BJ (cell line): Measurements from ENCODE around the gene CLEC16A. TPM values are rescaled to one million over a fixed set of nuclear protein-coding genes. Genes with fewer than 3 reads are reported as not detected.

ENCODE experiments used
- CTCF ChIA-PET: fragments of 350-600 bp; formaldehyde crosslinking; extraction: SDS; loops from one replicate; lab custom pipeline; 2021; ENCODE audit warnings: antibody characterized with exemption, inconsistent platforms; lab: Yijun Ruan, JAX
- POLR2A ChIA-PET: fragments of 300-600 bp; sonication (Branson Sonifier 250); formaldehyde crosslinking; extraction: SDS; loops from one replicate; lab custom pipeline; 2021; ENCODE audit warnings: antibody characterized with exemption; lab: Charles Lee
- DNase-seq: peaks from one replicate; pipeline ENCODE4 v3.0.0-alpha.2; 2011; ENCODE audit warnings: low read depth
- H3K27me3 ChIP-seq: 2 replicates; pipeline ENCODE4 v1.6.0; 2011; ENCODE audit warnings: low read length; ENCODE audit not compliant: control insufficient read depth, insufficient read depth
- H3K36me3 ChIP-seq: 2 replicates; pipeline ENCODE4 v1.5.1; 2011; ENCODE audit warnings: low read length; ENCODE audit not compliant: control insufficient read depth, insufficient read depth
- H3K4me3 ChIP-seq: 2 replicates; pipeline ENCODE4 v1.5.1; 2011; ENCODE audit warnings: low read depth, mild to moderate bottlenecking, control low read depth, low read length
- polyA plus RNA-seq: library from polyadenylated mRNA; depleted of rRNA; stranded (reverse); fragments of >200 nt; gene quantifications from 2 replicates; pipeline ENCODE4 v1.2.3, GENCODE V29; 2011
- TF ChIP-seq, protein P1 (sequence below): IDR thresholded peaks from 2 replicates; pipeline ENCODE4 v1.5.1; 2011; ENCODE audit warnings: low read depth, mild to moderate bottlenecking, control low read depth, inconsistent platforms, low read length, moderate library complexity; ENCODE audit not compliant: insufficient read depth

Gene CLEC16A
- polyA plus RNA-seq, 1 experiment, result 8.7 TPM

GRCh38 chr16:11066261-11066870 is 122.0 kb downstream of the CLEC16A start:
- no peaks in the 10 kb centered on the region for H3K27me3 ChIP-seq
- POLR2A ChIA-PET, result interaction anchor here (0.6 kb wide), 1 partner anchor 29 kb away, joined by 3 read pairs; no protein-coding TSS in a partner anchor
- CTCF ChIA-PET, result interaction anchor here (0.8 to 1.6 kb wide), 3 partner anchors 12 to 190 kb away, joined by 3 read pairs; partner anchors contain the start of gene SOCS1
- H3K36me3 ChIP-seq, result no peaks in the 10 kb centered on the region; the same call in 1 of the 2 replicates
- DNase-seq, result no peak
- H3K4me3 ChIP-seq, result no peak overlapping the region
- TF ChIP-seq, protein P1, sequence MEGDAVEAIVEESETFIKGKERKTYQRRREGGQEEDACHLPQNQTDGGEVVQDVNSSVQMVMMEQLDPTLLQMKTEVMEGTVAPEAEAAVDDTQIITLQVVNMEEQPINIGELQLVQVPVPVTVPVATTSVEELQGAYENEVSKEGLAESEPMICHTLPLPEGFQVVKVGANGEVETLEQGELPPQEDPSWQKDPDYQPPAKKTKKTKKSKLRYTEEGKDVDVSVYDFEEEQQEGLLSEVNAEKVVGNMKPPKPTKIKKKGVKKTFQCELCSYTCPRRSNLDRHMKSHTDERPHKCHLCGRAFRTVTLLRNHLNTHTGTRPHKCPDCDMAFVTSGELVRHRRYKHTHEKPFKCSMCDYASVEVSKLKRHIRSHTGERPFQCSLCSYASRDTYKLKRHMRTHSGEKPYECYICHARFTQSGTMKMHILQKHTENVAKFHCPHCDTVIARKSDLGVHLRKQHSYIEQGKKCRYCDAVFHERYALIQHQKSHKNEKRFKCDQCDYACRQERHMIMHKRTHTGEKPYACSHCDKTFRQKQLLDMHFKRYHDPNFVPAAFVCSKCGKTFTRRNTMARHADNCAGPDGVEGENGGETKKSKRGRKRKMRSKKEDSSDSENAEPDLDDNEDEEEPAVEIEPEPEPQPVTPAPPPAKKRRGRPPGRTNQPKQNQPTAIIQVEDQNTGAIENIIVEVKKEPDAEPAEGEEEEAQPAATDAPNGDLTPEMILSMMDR, result no peak

DNA sequence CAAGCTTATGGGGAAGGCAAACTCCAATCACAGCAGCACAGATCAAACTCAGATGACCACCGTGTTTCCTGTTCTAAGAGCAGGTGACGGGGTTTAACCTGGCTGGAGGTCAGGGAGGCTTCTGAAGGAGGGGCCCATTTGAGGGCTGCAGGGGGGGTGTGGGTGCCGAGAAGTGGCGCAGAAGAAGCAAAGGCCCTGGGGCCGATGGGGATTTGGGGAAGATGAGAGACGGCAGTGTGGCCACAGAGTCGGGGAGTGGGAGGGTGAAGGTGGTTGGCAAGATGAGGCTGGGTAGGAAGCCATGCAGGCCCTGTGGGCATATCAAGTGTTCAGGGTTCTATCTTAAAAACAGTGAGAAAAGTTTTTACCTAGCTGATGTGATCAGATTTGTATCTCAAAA is 122.9 kb downstream of the CLEC16A start:
- Histone ChIP-seq H3K36me3 (no peaks in the 10 kb centered on the region), H3K27me3 (no peaks in the 10 kb centered on the region), H3K4me3 (no peak overlapping the region)
- TF ChIP-seq, protein P1, result no peak
- no peak for DNase-seq
- CTCF ChIA-PET, result interaction anchor here (1.6 kb wide), 1 partner anchor 24 kb away, joined by 3 read pairs; no protein-coding TSS in a partner anchor
- POLR2A ChIA-PET, result no interaction called here

GRCh38 chr16:11067697-11068141 is 123.4 kb downstream of the CLEC16A start:
- no peaks in the 10 kb centered on the region for H3K36me3 ChIP-seq
- no peaks in the 10 kb centered on the region for H3K27me3 ChIP-seq
- POLR2A ChIA-PET, result no interaction called here
- TF ChIP-seq, protein P1, result no peak
- no peak overlapping the region for H3K4me3 ChIP-seq
- CTCF ChIA-PET, result interaction anchor here (1.6 kb wide), 1 partner anchor 25 kb away, joined by 3 read pairs; no protein-coding TSS in a partner anchor
- no peak for DNase-seq

DNA sequence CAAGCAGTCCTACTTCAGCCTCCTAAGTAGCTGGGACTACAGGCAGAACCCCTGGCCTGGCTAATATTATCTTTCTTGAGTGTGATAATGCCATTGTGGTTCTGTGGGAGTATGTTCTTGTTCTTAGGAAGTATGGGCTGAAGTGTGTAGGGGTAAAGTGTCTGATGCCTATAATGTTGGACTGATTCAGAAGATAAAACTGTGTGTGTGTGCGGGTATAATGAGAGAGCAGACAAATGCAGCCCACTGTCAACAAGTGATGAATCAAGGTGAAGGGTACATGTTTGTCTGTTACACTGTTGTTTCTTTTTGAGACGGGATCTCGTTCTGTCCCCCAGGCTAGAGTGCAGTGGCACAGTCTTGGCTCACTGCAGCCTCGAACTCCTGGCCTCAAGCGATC is 127.5 kb downstream of the CLEC16A start:
- ChIA-PET CTCF (no interaction called here), POLR2A (no interaction called here)
- TF ChIP-seq, protein P1, result no peak
- no peak for DNase-seq
- no peak overlapping the region for H3K4me3 ChIP-seq
- no peaks in the 10 kb centered on the region for H3K36me3 ChIP-seq
- H3K27me3 ChIP-seq, result no peaks in the 10 kb centered on the region

DNA sequence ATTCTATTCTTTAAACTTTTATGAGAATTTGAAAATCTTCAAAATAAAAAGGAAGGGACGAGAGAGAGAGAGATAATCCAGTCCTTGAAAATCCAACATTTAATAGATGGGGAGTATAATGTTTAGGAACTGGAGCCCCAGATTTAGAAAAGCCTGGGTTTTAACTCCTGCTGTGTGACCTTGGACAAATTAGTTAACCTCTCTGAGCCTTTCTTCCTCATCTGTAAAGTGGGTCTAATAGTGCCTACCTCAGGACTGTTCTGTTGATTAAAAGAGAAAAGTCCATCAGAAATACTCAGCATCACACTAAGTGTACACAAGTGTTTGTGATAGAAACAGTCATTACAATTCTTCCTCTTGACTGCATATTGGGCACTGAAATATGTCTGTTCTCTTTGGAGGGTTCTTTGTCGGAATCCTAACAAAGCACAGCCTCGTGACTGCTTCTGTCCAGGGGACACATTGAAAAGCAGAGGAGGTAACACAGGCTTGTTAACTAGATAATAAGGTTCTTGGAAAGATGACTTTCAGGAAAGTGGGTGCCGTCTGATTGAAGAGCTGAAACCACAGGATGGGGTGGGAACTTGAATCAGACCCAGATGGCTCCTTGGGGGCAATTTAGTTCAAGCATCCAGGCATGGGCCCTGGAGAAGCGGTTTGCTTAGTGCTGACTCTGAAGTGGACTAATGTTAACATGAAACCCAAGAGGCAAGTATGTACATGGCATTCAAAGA is 128.2 kb downstream of the CLEC16A start:
- Histone ChIP-seq H3K36me3 (no peaks in the 10 kb centered on the region), H3K27me3 (no peaks in the 10 kb centered on the region), H3K4me3 (no peak overlapping the region)
- POLR2A ChIA-PET, result no interaction called here
- TF ChIP-seq, protein P1, result no peak
- DNase-seq, result no peak
- CTCF ChIA-PET, result no interaction called here
